H9 (cell line): ENCODE measurements around the gene MTCH1. TPM values are rescaled to one million over a fixed set of nuclear protein-coding genes. Genes with fewer than 3 reads are reported as not detected.

Source experiments
- DNase-seq: peaks from one replicate; pipeline ENCODE4 v3.0.0-alpha.2; 2017
- H2AFZ ChIP-seq: one replicate; pipeline ENCODE4 v1.6.1; 2013; ENCODE audit warnings: mild to moderate bottlenecking, low read length, control low read depth, moderate library complexity
- H2AK5ac ChIP-seq: 2 replicates; pipeline ENCODE4 v1.6.1; 2013; ENCODE audit warnings: low read length, control low read depth, mixed read lengths; ENCODE audit not compliant: insufficient read length
- H2BK120ac ChIP-seq: one replicate; pipeline ENCODE4 v1.6.1; 2013; ENCODE audit warnings: low read depth, mild to moderate bottlenecking, low read length, control low read depth, inconsistent platforms; ENCODE audit not compliant: poor library complexity, severe bottlenecking
- H2BK12ac ChIP-seq: 2 replicates; pipeline ENCODE4 v1.6.1; 2013; ENCODE audit warnings: low read length, control low read depth, mixed read lengths, low read depth; ENCODE audit not compliant: insufficient read length
- H2BK15ac ChIP-seq: 2 replicates; pipeline ENCODE4 v1.6.1; 2013; ENCODE audit warnings: low read depth, low read length, control low read depth
- H2BK20ac ChIP-seq: one replicate; pipeline ENCODE4 v1.6.1; 2013; ENCODE audit warnings: low read depth, mild to moderate bottlenecking, low read length, control low read depth, inconsistent platforms; ENCODE audit not compliant: poor library complexity, severe bottlenecking
- H2BK5ac ChIP-seq: 2 replicates; pipeline ENCODE4 v1.6.1; 2013; ENCODE audit warnings: low read length, control low read depth, mixed read lengths; ENCODE audit not compliant: insufficient read length
- H3K14ac ChIP-seq: 2 replicates; pipeline ENCODE4 v1.6.1; 2013; ENCODE audit warnings: low read length, control low read depth; ENCODE audit not compliant: insufficient read depth
- H3K18ac ChIP-seq: 2 replicates; pipeline ENCODE4 v1.6.1; 2013; ENCODE audit warnings: low read depth, mild to moderate bottlenecking, mixed read lengths, low read length, control low read depth; ENCODE audit not compliant: insufficient read length
- H3K23ac ChIP-seq: 2 replicates; pipeline ENCODE4 v1.6.1; 2013; ENCODE audit warnings: low read length, control low read depth, mixed read lengths, low read depth; ENCODE audit not compliant: insufficient read length
- H3K23me2 ChIP-seq: 2 replicates; pipeline ENCODE4 v1.6.1; 2013; ENCODE audit warnings: low read depth, mild to moderate bottlenecking, mixed read lengths, low read length, control low read depth; ENCODE audit not compliant: insufficient read length, poor library complexity, severe bottlenecking
- H3K27ac ChIP-seq: 2 replicates; pipeline ENCODE4 v1.5.1; 2013; ENCODE audit warnings: low read length, control low read depth, mixed read lengths, low read depth; ENCODE audit not compliant: insufficient read length
- H3K27me3 ChIP-seq: 2 replicates; pipeline ENCODE4 v1.6.1; 2013; ENCODE audit warnings: low read length, control low read depth, inconsistent platforms; ENCODE audit not compliant: insufficient read depth
- H3K4ac ChIP-seq: 2 replicates; pipeline ENCODE4 v1.6.1; 2013; ENCODE audit warnings: low read depth, mild to moderate bottlenecking, control low read depth, inconsistent platforms, low read length, moderate library complexity
- H3K4me1 ChIP-seq: 2 replicates; pipeline ENCODE4 v1.6.1; 2013; ENCODE audit warnings: low read length, control low read depth, inconsistent platforms; ENCODE audit not compliant: insufficient read depth
- H3K4me2 ChIP-seq: 2 replicates; pipeline ENCODE4 v1.6.1; 2013; ENCODE audit warnings: low read length, control low read depth, mixed read lengths; ENCODE audit not compliant: insufficient read length, insufficient read depth
- H3K56ac ChIP-seq: 2 replicates; pipeline ENCODE4 v1.6.1; 2013; ENCODE audit warnings: low read depth, mild to moderate bottlenecking, mixed read lengths, low read length, control low read depth; ENCODE audit not compliant: insufficient read length
- H3K79me1 ChIP-seq: 2 replicates; pipeline ENCODE4 v1.6.1; 2013; ENCODE audit warnings: low read depth, mild to moderate bottlenecking, moderate library complexity, low read length, control low read depth, inconsistent platforms; ENCODE audit not compliant: insufficient read depth, poor library complexity, severe bottlenecking
- H3K79me2 ChIP-seq: 2 replicates; pipeline ENCODE4 v1.6.1; 2013; ENCODE audit warnings: low read length, control low read depth, inconsistent platforms; ENCODE audit not compliant: insufficient read depth
- H3K9ac ChIP-seq: 2 replicates; pipeline ENCODE4 v1.6.1; 2013; ENCODE audit warnings: low read length, control low read depth, mixed read lengths; ENCODE audit not compliant: insufficient read length; ENCODE audit errors: extremely low read depth
- H3K9me3 ChIP-seq: one replicate; pipeline ENCODE4 v1.6.1; 2013; ENCODE audit warnings: low read depth, low read length, inconsistent platforms; ENCODE audit not compliant: control insufficient read depth
- H3T11ph ChIP-seq: one replicate; pipeline ENCODE4 v1.6.1; 2013; ENCODE audit warnings: mild to moderate bottlenecking, low read length, control low read depth, inconsistent platforms
- H4K20me1 ChIP-seq: one replicate; pipeline ENCODE4 v1.6.1; 2013; ENCODE audit not compliant: control insufficient read depth, insufficient read length, insufficient read depth
- H4K5ac ChIP-seq: 2 replicates; pipeline ENCODE4 v1.6.1; 2013; ENCODE audit warnings: low read depth, mild to moderate bottlenecking, mixed read lengths, low read length, control low read depth; ENCODE audit not compliant: insufficient read length
- H4K8ac ChIP-seq: replicated peaks from 2 replicates; pipeline ENCODE4 v1.6.1; 2013; ENCODE audit warnings: low read length, control low read depth, mixed read lengths, low read depth; ENCODE audit not compliant: insufficient read length
- H4K91ac ChIP-seq: 2 replicates; pipeline ENCODE4 v1.6.1; 2013; ENCODE audit warnings: low read depth, mild to moderate bottlenecking, moderate library complexity, mixed read lengths, low read length, control low read depth; ENCODE audit not compliant: insufficient read length
- H3K27ac Mint-ChIP-seq, 3 experiments: 2 replicates in 2 of 3; 3 replicates in 1 of 3; pipeline ENCODE4 v1.8.0; 2020 to 2021; ENCODE audit warnings: mixed read lengths in 3 of 3, mild to moderate bottlenecking in 1 of 3, moderate library complexity in 1 of 3
- H3K27me3 Mint-ChIP-seq: 2 replicates; pipeline ENCODE4 v1.8.0; 2021; ENCODE audit warnings: low read depth, mild to moderate bottlenecking, moderate library complexity, mixed read lengths
- H3K36me3 Mint-ChIP-seq, 3 experiments: 2 replicates in 2 of 3; 3 replicates in 1 of 3; pipeline ENCODE4 v1.8.0; 2020 to 2021; ENCODE audit warnings: low read depth in 3 of 3, mixed read lengths in 3 of 3; ENCODE audit not compliant: insufficient read depth in 1 of 3
- H3K4me1 Mint-ChIP-seq, 2 experiments: 2 replicates each; pipeline ENCODE4 v1.8.0; 2020; ENCODE audit warnings: mixed read lengths in 2 of 2
- H3K4me3 Mint-ChIP-seq, 2 experiments: 2 replicates in 1 of 2; 3 replicates in 1 of 2; pipeline ENCODE4 v1.8.0; 2020 to 2021; ENCODE audit warnings: mild to moderate bottlenecking in 2 of 2, mixed read lengths in 2 of 2, moderate library complexity in 1 of 2
- H3K9me3 Mint-ChIP-seq, 2 experiments: 2 replicates in 1 of 2; 3 replicates in 1 of 2; pipeline ENCODE4 v1.8.0; 2020; ENCODE audit warnings: mild to moderate bottlenecking in 2 of 2, mixed read lengths in 2 of 2, moderate library complexity in 1 of 2
- WGBS: extraction: QIAGEN DNeasy Blood & Tissue Kit; methylation state at CpG from one replicate; pipeline ENCODE4 v1.1.7; 2013; ENCODE audit warnings: missing lambda C conversion rate, low lambda C conversion rate, mixed read lengths; ENCODE audit not compliant: insufficient read length; ENCODE audit errors: extremely low coverage; 5-methylcytosine and 5-hydroxymethylcytosine counted together
- total RNA-seq: library from RNA; stranded (reverse); gene quantifications from 2 replicates; pipeline ENCODE4 v1.2.1, GENCODE V29; 2021
- TF ChIP-seq, protein P1 (sequence below): fragments of 200-600 bp; sonication (generic); conservative IDR thresholded peaks from 3 replicates; pipeline ENCODE4 v1.8.0; 2021; ENCODE audit warnings: antibody characterized with exemption, mild to moderate bottlenecking

Gene MTCH1
- total RNA-seq, 1 experiment from 2014 or later = 200 TPM

DNA sequence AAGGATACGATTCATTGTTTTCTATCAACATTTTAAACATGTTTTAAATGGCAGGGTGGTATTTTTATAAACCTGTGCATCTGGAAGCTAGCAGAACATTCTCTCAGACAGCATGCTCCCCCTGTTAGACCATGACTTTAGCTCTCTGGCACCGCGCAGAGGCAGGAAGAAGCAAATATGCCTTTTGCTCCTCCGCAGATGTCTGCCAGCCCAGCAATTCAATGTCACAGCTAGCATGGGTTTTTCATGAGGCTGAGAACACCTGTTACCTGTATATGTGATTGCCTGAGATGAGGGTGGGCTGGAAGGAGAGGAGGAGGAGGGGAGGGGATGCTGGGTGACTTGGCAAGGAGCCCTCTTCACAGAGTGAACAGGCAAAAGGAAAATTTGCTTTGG is 6.7 kb downstream of the MTCH1 start:
- H3K27ac Mint-ChIP-seq = peak overlapping the region; percentile 58 to 87 (median 77); a peak in 4 of 7 replicates
- H3K27ac ChIP-seq = no peak overlapping the region
- no peak for DNase-seq

More for the DNA sequence above, 6.7 kb downstream of the MTCH1 start:
- Histone ChIP-seq H3K23me2 (no peaks in the 10 kb centered on the region), H2BK5ac (no peak overlapping the region), H2BK20ac (no peak overlapping the region), H3K9me3 (no peaks in the 10 kb centered on the region), H3K18ac (no peak overlapping the region), H3K56ac (no peak overlapping the region), H4K5ac (no peak overlapping the region), H3K79me1 (peaks cover 3% of the 10 kb centered on the region), H3K4ac (no peak overlapping the region), H3K4me2 (no peak overlapping the region), H2AK5ac (no peak overlapping the region), H3K14ac (no peak overlapping the region), H2BK120ac (no peak overlapping the region), H3K27me3 (no peaks in the 10 kb centered on the region), H4K8ac (no peak overlapping the region), H3K79me2 (peaks cover 36% of the 10 kb centered on the region; the same call in 1 of the 2 replicates), H4K20me1 (no peaks in the 10 kb centered on the region), H2BK12ac (no peak overlapping the region), H3T11ph (no peak overlapping the region), H3K4me1 (peaks cover 12% of the 10 kb centered on the region; the same call in 1 of the 2 replicates), H3K9ac (no peak overlapping the region), H3K23ac (no peak overlapping the region), H2AFZ (no peak overlapping the region), H4K91ac (no peak overlapping the region), H2BK15ac (no peak overlapping the region)
- Mint-ChIP-seq H3K27me3 (no peaks in the 10 kb centered on the region), H3K4me1 (peaks cover 25 to 28% of the 10 kb centered on the region in 2 experiments), H3K4me3 (no peak overlapping the region), H3K36me3 (peaks cover 41 to 57% (median 51%) of the 10 kb centered on the region in 3 experiments; a peak in 6 of 7 replicates), H3K9me3 (no peaks in the 10 kb centered on the region)
- TF ChIP-seq, protein P1, sequence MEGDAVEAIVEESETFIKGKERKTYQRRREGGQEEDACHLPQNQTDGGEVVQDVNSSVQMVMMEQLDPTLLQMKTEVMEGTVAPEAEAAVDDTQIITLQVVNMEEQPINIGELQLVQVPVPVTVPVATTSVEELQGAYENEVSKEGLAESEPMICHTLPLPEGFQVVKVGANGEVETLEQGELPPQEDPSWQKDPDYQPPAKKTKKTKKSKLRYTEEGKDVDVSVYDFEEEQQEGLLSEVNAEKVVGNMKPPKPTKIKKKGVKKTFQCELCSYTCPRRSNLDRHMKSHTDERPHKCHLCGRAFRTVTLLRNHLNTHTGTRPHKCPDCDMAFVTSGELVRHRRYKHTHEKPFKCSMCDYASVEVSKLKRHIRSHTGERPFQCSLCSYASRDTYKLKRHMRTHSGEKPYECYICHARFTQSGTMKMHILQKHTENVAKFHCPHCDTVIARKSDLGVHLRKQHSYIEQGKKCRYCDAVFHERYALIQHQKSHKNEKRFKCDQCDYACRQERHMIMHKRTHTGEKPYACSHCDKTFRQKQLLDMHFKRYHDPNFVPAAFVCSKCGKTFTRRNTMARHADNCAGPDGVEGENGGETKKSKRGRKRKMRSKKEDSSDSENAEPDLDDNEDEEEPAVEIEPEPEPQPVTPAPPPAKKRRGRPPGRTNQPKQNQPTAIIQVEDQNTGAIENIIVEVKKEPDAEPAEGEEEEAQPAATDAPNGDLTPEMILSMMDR = peak; percentile 38; the same call in 2 of the 3 replicates
- no CpG with 5 or more reads among the region's 4 CpGs for WGBS
